Activated CD4-positive, alpha-beta memory T cell treated with anti-CD3 and anti-CD28 coated beads for 36 hours (primary cell): Measurements from ENCODE around the gene AP2M1. TPM values are rescaled to one million over a fixed set of nuclear protein-coding genes. Genes with fewer than 3 reads are reported as not detected.
A peak's percentile ranks its signal among the peaks of the same experiment; 100 is the strongest.
"Not testable (repeated sequence)": the region's sequence is repeated elsewhere in the genome, so short reads cannot be mapped to it uniquely, and the experiment has no call there.

Experiments
- CTCF ChIA-PET: fragments of 350-600 bp; sonication (Branson Sonifier 250); formaldehyde crosslinking; loops from one replicate; lab custom pipeline; 2021; ENCODE audit warnings: antibody characterized with exemption, inconsistent platforms; lab: Charles Lee
- POLR2A ChIA-PET: fragments of 350-600 bp; sonication (Branson Sonifier 250); formaldehyde crosslinking; loops from one replicate; lab custom pipeline; 2021; ENCODE audit warnings: antibody characterized with exemption; lab: Charles Lee
- DNase-seq: peaks from one replicate; pipeline ENCODE4 v3.0.0-alpha.2; 2020
- H3K27ac Mint-ChIP-seq: one replicate; pipeline ENCODE4 v1.8.0; 2021; ENCODE audit warnings: mixed read lengths
- H3K27me3 Mint-ChIP-seq: one replicate; pipeline ENCODE4 v1.8.0; 2021; ENCODE audit warnings: mixed read lengths
- H3K36me3 Mint-ChIP-seq: one replicate; pipeline ENCODE4 v1.8.0; 2021; ENCODE audit warnings: mixed read lengths
- H3K4me1 Mint-ChIP-seq: one replicate; pipeline ENCODE4 v1.8.0; 2021; ENCODE audit warnings: low read depth, mixed read lengths
- H3K4me3 Mint-ChIP-seq: one replicate; pipeline ENCODE4 v1.8.0; 2021; ENCODE audit warnings: mild to moderate bottlenecking, mixed read lengths
- H3K9me3 Mint-ChIP-seq: one replicate; pipeline ENCODE4 v1.8.0; 2021; ENCODE audit warnings: mixed read lengths
- intact Hi-C: fragments of 100-400 bp; cut with micrococcal nuclease; formaldehyde crosslinking; loops from one replicate; pipeline ENCODE4 v1.15.1; 2023
- total RNA-seq, 2 experiments: library from RNA; stranded (reverse); gene quantifications; one replicate each; pipeline ENCODE4 v1.2.3, GENCODE V29; 2021

Gene AP2M1
- total RNA-seq, 2 experiments from 2014 or later = 218 to 221 TPM

GRCh38 chr3:184157206-184157605 is 17.4 kb upstream of the AP2M1 start:
- intact Hi-C loops = no loop called here
- H3K36me3 Mint-ChIP-seq = peaks cover 4% of the 10 kb centered on the region
- CTCF ChIA-PET = interaction anchor here (2.2 kb wide), 1 partner anchor 132 kb away, joined by 5 read pairs; no protein-coding TSS in a partner anchor
- peaks cover 23% of the 10 kb centered on the region for H3K4me1 Mint-ChIP-seq
- H3K27ac Mint-ChIP-seq = no peak overlapping the region
- POLR2A ChIA-PET = no interaction called here
- H3K27me3 Mint-ChIP-seq = no peaks in the 10 kb centered on the region
- no peak for DNase-seq
- H3K9me3 Mint-ChIP-seq = no peaks in the 10 kb centered on the region
- peak overlapping the region; percentile 95 for H3K4me3 Mint-ChIP-seq

- Mint-ChIP-seq H3K4me3 (no peak overlapping the region), H3K27ac (no peak overlapping the region), H3K9me3 (no peaks in the 10 kb centered on the region), H3K4me1 (peaks cover 23% of the 10 kb centered on the region), H3K27me3 (no peaks in the 10 kb centered on the region), H3K36me3 (peaks cover 5% of the 10 kb centered on the region)
- DNase-seq = no peak
- POLR2A ChIA-PET = no interaction called here
- intact Hi-C loops = no loop called here
- CTCF ChIA-PET = no interaction called here
Measured at GRCh38 chr3:184158404-184158803, 16.3 kb upstream of the AP2M1 start.

DNA sequence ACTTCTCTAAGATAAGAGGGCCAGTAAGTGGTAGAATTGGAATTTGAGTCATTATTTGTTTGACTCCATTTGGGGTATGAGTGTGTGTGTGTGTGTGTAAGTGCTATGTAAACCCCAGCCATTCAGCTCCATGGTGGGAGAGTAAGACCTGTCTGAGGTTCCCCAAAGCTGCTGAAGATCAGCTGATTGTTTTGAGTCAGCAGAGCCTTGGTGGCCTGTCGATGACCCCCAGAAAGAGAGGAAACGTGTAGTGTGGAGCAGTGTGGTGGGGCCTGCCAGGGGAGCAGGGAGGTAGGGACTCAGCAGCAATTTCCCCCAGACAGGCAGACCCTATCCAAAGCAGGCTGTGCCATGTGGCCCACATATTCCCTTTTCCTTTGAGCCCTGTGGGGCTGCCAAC is 14.2 kb upstream of the AP2M1 start:
- ChIA-PET POLR2A (no interaction called here), CTCF (no interaction called here)
- intact Hi-C loops = no loop called here
- Mint-ChIP-seq H3K27me3 (no peaks in the 10 kb centered on the region), H3K36me3 (peaks cover 7% of the 10 kb centered on the region), H3K4me1 (peaks cover 23% of the 10 kb centered on the region), H3K4me3 (no peak overlapping the region), H3K27ac (no peak overlapping the region), H3K9me3 (no peaks in the 10 kb centered on the region)
- DNase-seq = no peak

- H3K27me3 Mint-ChIP-seq, intact Hi-C loops, DNase-seq, POLR2A ChIA-PET, H3K4me3 Mint-ChIP-seq, H3K9me3 Mint-ChIP-seq, CTCF ChIA-PET, H3K27ac Mint-ChIP-seq: not testable (repeated sequence)
- H3K36me3 Mint-ChIP-seq = peaks cover 21% of the 10 kb centered on the region
- H3K4me1 Mint-ChIP-seq = peaks cover 12% of the 10 kb centered on the region
Measured at GRCh38 chr3:184162571-184163070, 12.0 kb upstream of the AP2M1 start.

DNA sequence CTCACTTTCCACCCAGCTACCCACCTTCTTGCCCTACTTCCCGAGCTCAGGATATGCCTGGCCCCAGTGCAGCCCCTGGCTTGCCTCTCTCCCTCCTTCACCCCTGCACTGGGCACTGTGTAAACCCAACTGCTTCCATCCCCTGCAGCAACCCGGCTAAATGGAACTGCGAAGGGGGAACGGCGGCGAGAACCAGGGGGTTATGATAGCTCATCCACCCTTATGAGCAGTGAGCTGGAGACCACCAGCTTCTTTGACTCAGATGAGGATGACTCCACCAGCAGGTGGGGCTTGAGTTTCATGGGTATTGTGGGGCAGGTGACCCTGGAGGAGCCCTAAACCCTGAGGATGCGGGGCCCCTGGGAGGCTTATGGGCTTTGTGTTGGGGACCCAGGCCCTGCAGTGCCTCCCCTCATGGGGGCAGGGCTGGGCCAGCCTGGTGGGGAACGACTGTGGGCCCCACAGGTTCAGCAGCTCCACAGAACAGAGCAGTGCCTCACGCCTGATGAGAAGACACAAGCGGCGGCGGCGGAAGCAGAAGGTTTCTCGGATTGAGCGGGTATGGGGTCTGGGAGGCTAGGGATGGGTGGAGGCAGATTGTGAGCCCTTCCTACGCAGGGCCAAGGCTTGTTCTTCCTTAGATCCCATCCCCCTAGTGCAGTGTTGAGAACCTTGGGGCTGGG is 9.9 kb upstream of the AP2M1 start:
- intact Hi-C loops = no loop called here
- no peaks in the 10 kb centered on the region for H3K27me3 Mint-ChIP-seq
- H3K27ac Mint-ChIP-seq = no peak overlapping the region
- no peak for DNase-seq
- peaks cover 21% of the 10 kb centered on the region for H3K36me3 Mint-ChIP-seq
- ChIA-PET CTCF (no interaction called here), POLR2A (no interaction called here)
- H3K9me3 Mint-ChIP-seq = no peaks in the 10 kb centered on the region
- peaks cover 5% of the 10 kb centered on the region for H3K4me1 Mint-ChIP-seq
- no peak overlapping the region for H3K4me3 Mint-ChIP-seq

DNA sequence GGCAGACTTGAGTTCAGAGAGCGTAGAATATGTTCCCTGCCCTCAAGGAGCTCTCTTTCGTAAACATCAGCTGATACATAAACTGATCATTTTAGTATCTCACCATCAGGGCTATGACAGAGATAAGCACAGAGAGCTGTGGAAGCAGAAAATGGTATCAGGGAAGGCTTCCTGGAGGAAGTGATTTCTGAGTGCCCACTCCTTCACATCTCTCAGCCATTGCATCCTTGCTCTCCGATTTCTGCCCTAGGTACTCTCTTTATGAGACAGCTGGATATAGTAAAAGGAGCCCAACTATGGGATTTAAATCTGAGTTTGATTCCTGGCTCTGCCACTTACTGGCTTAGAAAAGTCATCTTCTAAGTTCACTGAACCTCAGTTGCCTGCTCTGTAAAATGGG is 9.1 kb upstream of the AP2M1 start:
- POLR2A ChIA-PET = no interaction called here
- intact Hi-C loops = no loop called here
- Mint-ChIP-seq H3K36me3 (peaks cover 21% of the 10 kb centered on the region), H3K27ac (no peak overlapping the region), H3K4me3 (no peak overlapping the region), H3K27me3 (no peaks in the 10 kb centered on the region), H3K4me1 (peaks cover 3% of the 10 kb centered on the region), H3K9me3 (no peaks in the 10 kb centered on the region)
- CTCF ChIA-PET = no interaction called here
- DNase-seq = no peak

- CTCF ChIA-PET = no interaction called here
- intact Hi-C loops = no loop called here
- Mint-ChIP-seq H3K4me3 (no peak overlapping the region), H3K36me3 (peaks cover 22% of the 10 kb centered on the region), H3K27ac (no peak overlapping the region), H3K9me3 (no peaks in the 10 kb centered on the region), H3K27me3 (no peaks in the 10 kb centered on the region), H3K4me1 (no peaks in the 10 kb centered on the region)
- no peak for DNase-seq
- POLR2A ChIA-PET = no interaction called here
Measured at GRCh38 chr3:184166671-184167070, 8.0 kb upstream of the AP2M1 start.

DNA sequence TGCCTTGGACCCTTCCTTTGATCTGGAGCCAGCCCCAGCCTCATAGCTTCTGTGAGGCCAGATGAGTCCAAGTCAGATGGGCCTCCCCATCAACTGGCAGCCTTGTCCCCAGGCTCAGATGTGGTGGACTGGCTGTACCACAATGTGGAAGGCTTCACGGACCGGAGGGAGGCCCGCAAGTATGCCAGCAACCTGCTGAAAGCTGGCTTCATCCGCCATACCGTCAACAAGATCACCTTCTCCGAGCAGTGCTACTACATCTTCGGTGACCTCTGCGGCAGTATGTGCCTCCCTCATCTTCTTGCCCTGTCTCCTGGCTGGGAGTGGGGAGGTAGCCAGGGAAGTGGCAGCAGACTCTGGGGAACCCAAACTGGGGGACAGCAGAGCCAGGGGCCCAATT is 6.9 kb upstream of the AP2M1 start:
- Mint-ChIP-seq H3K4me1 (no peaks in the 10 kb centered on the region), H3K4me3 (no peak overlapping the region), H3K27me3 (no peaks in the 10 kb centered on the region), H3K27ac (no peak overlapping the region), H3K36me3 (peaks cover 22% of the 10 kb centered on the region), H3K9me3 (no peaks in the 10 kb centered on the region)
- CTCF ChIA-PET = no interaction called here
- POLR2A ChIA-PET = interaction anchor here (0.5 kb wide), 1 partner anchor 18 kb away, joined by 4 read pairs; no protein-coding TSS in a partner anchor
- intact Hi-C loops = no loop called here
- DNase-seq = no peak

DNA sequence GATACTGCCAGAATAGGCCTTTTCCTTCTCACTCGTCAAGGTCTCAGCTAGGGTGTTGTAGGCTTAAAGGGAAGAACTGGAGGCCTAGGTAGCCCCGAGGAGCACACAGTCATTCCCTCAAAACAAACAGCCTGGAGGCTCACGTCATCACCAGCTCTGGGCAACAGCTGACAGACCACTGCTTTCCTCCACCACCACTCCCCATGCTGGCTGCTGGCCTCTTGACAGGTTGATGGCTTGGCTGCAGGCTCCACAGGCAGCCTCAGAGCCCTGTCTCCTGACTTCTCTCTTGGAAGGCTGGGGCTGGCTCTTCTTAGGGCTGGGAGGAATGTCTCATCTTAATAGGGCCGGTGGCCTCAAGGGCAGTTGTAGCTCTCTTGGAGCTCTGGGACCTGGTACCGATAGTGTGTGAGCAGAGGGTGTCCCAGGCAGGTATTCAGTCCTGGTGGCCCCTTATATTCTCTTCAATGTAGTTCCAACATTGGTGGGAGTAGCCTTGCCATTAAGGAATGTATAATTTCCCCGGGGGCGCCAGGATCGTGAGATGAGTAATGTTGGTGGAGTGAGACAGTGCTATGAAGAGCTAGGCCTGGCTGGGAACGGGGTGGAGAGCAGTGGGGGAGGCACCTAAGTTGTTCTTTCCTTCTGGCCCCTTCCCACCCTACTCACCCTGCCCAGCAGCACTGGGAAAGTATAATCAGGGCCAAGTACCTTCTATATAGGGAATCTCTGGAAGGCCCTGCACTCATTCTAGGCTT is 6.1 kb upstream of the AP2M1 start:
- Mint-ChIP-seq H3K27me3 (no peaks in the 10 kb centered on the region), H3K4me1 (no peaks in the 10 kb centered on the region), H3K36me3 (peaks cover 22% of the 10 kb centered on the region), H3K4me3 (no peak overlapping the region), H3K9me3 (no peaks in the 10 kb centered on the region), H3K27ac (no peak overlapping the region)
- intact Hi-C loops = no loop called here
- DNase-seq = no peak
- ChIA-PET CTCF (no interaction called here), POLR2A (interaction anchor here (0.5 kb wide), 1 partner anchor 19 kb away, joined by 4 read pairs; no protein-coding TSS in a partner anchor)

GRCh38 chr3:184169896-184170875 is 4.5 kb upstream of the AP2M1 start:
- peaks cover 21% of the 10 kb centered on the region for H3K36me3 Mint-ChIP-seq
- no peak overlapping the region for H3K4me3 Mint-ChIP-seq
- no peaks in the 10 kb centered on the region for H3K27me3 Mint-ChIP-seq
- no peak for DNase-seq
- POLR2A ChIA-PET = no interaction called here
- peaks cover 3% of the 10 kb centered on the region for H3K4me1 Mint-ChIP-seq
- intact Hi-C loops = loop anchor here (5.0 kb wide), 1 partner anchor 473 kb away; the partner anchor contains the start of gene YEATS2
- no peaks in the 10 kb centered on the region for H3K9me3 Mint-ChIP-seq
- H3K27ac Mint-ChIP-seq = no peak overlapping the region
- CTCF ChIA-PET = no interaction called here

GRCh38 chr3:184171562-184171961 is 3.1 kb upstream of the AP2M1 start:
- Mint-ChIP-seq H3K4me1 (peaks cover 17% of the 10 kb centered on the region), H3K27ac (no peak overlapping the region), H3K9me3 (no peaks in the 10 kb centered on the region), H3K4me3 (no peak overlapping the region), H3K36me3 (peaks cover 16% of the 10 kb centered on the region), H3K27me3 (no peaks in the 10 kb centered on the region)
- no peak for DNase-seq
- intact Hi-C loops = loop anchor here (5.0 kb wide), 1 partner anchor 474 kb away; the partner anchor contains the start of gene YEATS2
- ChIA-PET POLR2A (no interaction called here), CTCF (no interaction called here)
